ENCODE data around the gene RAPGEF1.

RAPGEF1 gene

GRCh38 chr9:131597246-131597645 lies 142.6 kb downstream of the RAPGEF1 start:
- no peak for DNase-seq

GRCh38 chr9:131596430-131596743 lies 143.5 kb downstream of the RAPGEF1 start:
- no peak for DNase-seq

GRCh38 chr9:131595696-131596429 lies 144.0 kb downstream of the RAPGEF1 start:
- DNase-seq, result no peak

GRCh38 chr9:131594906-131595665 lies 144.8 kb downstream of the RAPGEF1 start:
- no peak for DNase-seq

- no peak for DNase-seq
Observed at GRCh38 chr9:131593936-131594665, 145.8 kb downstream of the RAPGEF1 start.

- no peak for DNase-seq
Observed at GRCh38 chr9:131593091-131593820, 146.6 kb downstream of the RAPGEF1 start.

GRCh38 chr9:131591845-131592208 lies 148.0 kb downstream of the RAPGEF1 start:
- DNase-seq, result no peak

- peak; percentile 68 for DNase-seq
Observed at GRCh38 chr9:131590907-131591844, 148.7 kb downstream of the RAPGEF1 start.

GRCh38 chr9:131590449-131590848 lies 149.4 kb downstream of the RAPGEF1 start:
- no peak for DNase-seq

GRCh38 chr9:131589993-131590392 lies 149.9 kb downstream of the RAPGEF1 start:
- DNase-seq, result no peak

- no peak for DNase-seq
Observed at GRCh38 chr9:131589124-131589711, 150.7 kb downstream of the RAPGEF1 start.

- no peak for DNase-seq
Observed at GRCh38 chr9:131588396-131588795, 151.5 kb downstream of the RAPGEF1 start.

- DNase-seq, result no peak
Observed at GRCh38 chr9:131587906-131588305, 152.0 kb downstream of the RAPGEF1 start.

- DNase-seq, result no peak
Observed at GRCh38 chr9:131587331-131587730, 152.5 kb downstream of the RAPGEF1 start.

GRCh38 chr9:131585375-131585774 lies 154.5 kb downstream of the RAPGEF1 start:
- peak; percentile 15 for DNase-seq

GRCh38 chr9:131584858-131585257 lies 155.0 kb downstream of the RAPGEF1 start:
- DNase-seq, result no peak

GRCh38 chr9:131583836-131584555 lies 155.9 kb downstream of the RAPGEF1 start:
- DNase-seq, result no peak

- no peak for DNase-seq
Observed at GRCh38 chr9:131583337-131583645, 156.6 kb downstream of the RAPGEF1 start.

- DNase-seq, result no peak
Observed at GRCh38 chr9:131582466-131583336, 157.2 kb downstream of the RAPGEF1 start.

- DNase-seq, result no peak
Observed at GRCh38 chr9:131582056-131582455, 157.8 kb downstream of the RAPGEF1 start.
